Activated naive CD8-positive, alpha-beta T cell treated with anti-CD3 and anti-CD28 coated beads, Interleukin-2, amount 50 U/mL, for 24 hours (primary cell): Measurements from ENCODE around the gene VEGFD.
"Not testable (repeated sequence)": the region's sequence is repeated elsewhere in the genome, so short reads cannot be mapped to it uniquely, and the experiment has no call there.

Experiments used
- ATAC-seq: fragments of 150-1000 bp; cut with Tn5 transposase; one replicate; pipeline ENCODE4 v1.10.0; 2021
- DNase-seq: peaks from one replicate; pipeline ENCODE4 v3.0.0; 2021
- H3K27ac Mint-ChIP-seq: one replicate; pipeline ENCODE4 v1.8.0; 2021; ENCODE audit warnings: mild to moderate bottlenecking, mixed read lengths
- H3K27me3 Mint-ChIP-seq: one replicate; pipeline ENCODE4 v1.8.0; 2021; ENCODE audit warnings: mixed read lengths
- H3K36me3 Mint-ChIP-seq: one replicate; pipeline ENCODE4 v1.8.0; 2021; ENCODE audit warnings: low read depth, mixed read lengths
- H3K4me1 Mint-ChIP-seq: one replicate; pipeline ENCODE4 v1.8.0; 2021; ENCODE audit warnings: mixed read lengths
- H3K4me3 Mint-ChIP-seq: one replicate; pipeline ENCODE4 v1.8.0; 2021; ENCODE audit warnings: mild to moderate bottlenecking, moderate library complexity, mixed read lengths
- H3K9me3 Mint-ChIP-seq: one replicate; pipeline ENCODE4 v1.8.0; 2021; ENCODE audit warnings: mixed read lengths

VEGFD gene

GRCh38 chrX:15336023-15336413 is 48.2 kb downstream of the VEGFD start:
- H3K27ac Mint-ChIP-seq, result peak overlapping the region; percentile 82
- ATAC-seq, result peak; percentile 6
- H3K4me3 Mint-ChIP-seq, result peak overlapping the region; percentile 88
- H3K9me3 Mint-ChIP-seq, result no peaks in the 10 kb centered on the region
- DNase-seq, result peak; percentile 28
- H3K4me1 Mint-ChIP-seq, result peaks cover 14% of the 10 kb centered on the region
- peaks cover 2% of the 10 kb centered on the region for H3K27me3 Mint-ChIP-seq
- H3K36me3 Mint-ChIP-seq, result peaks cover 3% of the 10 kb centered on the region

GRCh38 chrX:15335135-15336022 is 48.8 kb downstream of the VEGFD start, which contains the start of gene PIGA:
PIGA (minus strand) TSS chrX:15335523; CDS start chrX:15331930, 3,593 bp downstream.
- H3K36me3 Mint-ChIP-seq, result peaks cover 3% of the 10 kb centered on the region
- H3K27ac Mint-ChIP-seq, result peak within 1 kb of the TSS; percentile 83
- peaks cover 14% of the 10 kb centered on the region for H3K4me1 Mint-ChIP-seq
- ATAC-seq (peak; percentile 99), DNase-seq (peak; percentile 84)
- H3K27me3 Mint-ChIP-seq, result peaks cover 2% of the 10 kb centered on the region
- peak within 1 kb of the TSS; percentile 88 for H3K4me3 Mint-ChIP-seq
- no peaks in the 10 kb centered on the region for H3K9me3 Mint-ChIP-seq

GRCh38 chrX:15334561-15334960 is 49.7 kb downstream of the VEGFD start:
- Mint-ChIP-seq H3K4me3 (peak overlapping the region; percentile 88), H3K4me1 (peaks cover 14% of the 10 kb centered on the region), H3K27me3 (peaks cover 2% of the 10 kb centered on the region), H3K36me3 (peaks cover 3% of the 10 kb centered on the region), H3K27ac (peak overlapping the region; percentile 83), H3K9me3 (no peaks in the 10 kb centered on the region)
- DNase-seq (no peak), ATAC-seq (no peak)

GRCh38 chrX:15328821-15329220 is 55.4 kb downstream of the VEGFD start:
- Mint-ChIP-seq H3K27me3 (no peaks in the 10 kb centered on the region), H3K36me3 (peaks cover 17% of the 10 kb centered on the region)

GRCh38 chrX:15328131-15328530 is 56.1 kb downstream of the VEGFD start:
- ATAC-seq, result no peak
- Mint-ChIP-seq H3K27me3 (no peaks in the 10 kb centered on the region), H3K4me1 (peaks cover 3% of the 10 kb centered on the region), H3K4me3 (no peak overlapping the region), H3K36me3 (peaks cover 17% of the 10 kb centered on the region), H3K27ac (no peak overlapping the region), H3K9me3 (no peaks in the 10 kb centered on the region)
- DNase-seq, result no peak

More at GRCh38 chrX:15328821-15329220, 55.4 kb downstream of the VEGFD start:
- Mint-ChIP-seq H3K27ac (no peak overlapping the region), H3K4me3 (no peak overlapping the region), H3K9me3 (no peaks in the 10 kb centered on the region), H3K4me1 (peaks cover 4% of the 10 kb centered on the region)
- ATAC-seq (no peak), DNase-seq (no peak)

- H3K36me3 Mint-ChIP-seq, result peaks cover 16% of the 10 kb centered on the region
- DNase-seq, result no peak
- no peak overlapping the region for H3K27ac Mint-ChIP-seq
- no peak for ATAC-seq
- H3K4me3 Mint-ChIP-seq, result no peak overlapping the region
- no peaks in the 10 kb centered on the region for H3K4me1 Mint-ChIP-seq
- no peaks in the 10 kb centered on the region for H3K27me3 Mint-ChIP-seq
- no peaks in the 10 kb centered on the region for H3K9me3 Mint-ChIP-seq
Measured at GRCh38 chrX:15322472-15322871, 61.7 kb downstream of the VEGFD start.

GRCh38 chrX:15322072-15322471 is 62.1 kb downstream of the VEGFD start:
- Mint-ChIP-seq H3K27me3 (no peaks in the 10 kb centered on the region), H3K36me3 (peaks cover 15% of the 10 kb centered on the region), H3K4me1 (no peaks in the 10 kb centered on the region), H3K9me3 (no peaks in the 10 kb centered on the region), H3K4me3 (no peak overlapping the region), H3K27ac (no peak overlapping the region)
- ATAC-seq (no peak), DNase-seq (no peak)

- H3K27ac Mint-ChIP-seq, result no peak overlapping the region
- no peaks in the 10 kb centered on the region for H3K9me3 Mint-ChIP-seq
- no peaks in the 10 kb centered on the region for H3K4me1 Mint-ChIP-seq
- no peak overlapping the region for H3K4me3 Mint-ChIP-seq
- H3K27me3 Mint-ChIP-seq, result no peaks in the 10 kb centered on the region
- DNase-seq (no peak), ATAC-seq (no peak)
- peaks cover 15% of the 10 kb centered on the region for H3K36me3 Mint-ChIP-seq
Measured at GRCh38 chrX:15321447-15321846, 62.8 kb downstream of the VEGFD start.

GRCh38 chrX:15320297-15320696 is 63.9 kb downstream of the VEGFD start:
- no peak overlapping the region for H3K4me3 Mint-ChIP-seq
- H3K27ac Mint-ChIP-seq, result no peak overlapping the region
- no peaks in the 10 kb centered on the region for H3K27me3 Mint-ChIP-seq
- no peak for DNase-seq
- H3K36me3 Mint-ChIP-seq, result peaks cover 15% of the 10 kb centered on the region
- H3K4me1 Mint-ChIP-seq, result no peaks in the 10 kb centered on the region
- H3K9me3 Mint-ChIP-seq, result no peaks in the 10 kb centered on the region
- ATAC-seq, result no peak

- Mint-ChIP-seq H3K4me1 (no peaks in the 10 kb centered on the region), H3K27ac (no peak overlapping the region), H3K36me3 (peaks cover 12% of the 10 kb centered on the region), H3K27me3 (no peaks in the 10 kb centered on the region), H3K4me3 (no peak overlapping the region), H3K9me3 (no peaks in the 10 kb centered on the region)
- ATAC-seq (no peak), DNase-seq (no peak)
Measured at GRCh38 chrX:15319075-15319474, 65.1 kb downstream of the VEGFD start.

GRCh38 chrX:15315509-15315908 is 68.7 kb downstream of the VEGFD start, which contains the start of gene ASB11:
ASB11 (minus strand) TSS chrX:15315640; CDS start chrX:15315605, 35 bp downstream.
- DNase-seq (no peak), ATAC-seq (no peak)
- H3K36me3 Mint-ChIP-seq, result peaks cover 6% of the 10 kb centered on the region
- H3K27me3 Mint-ChIP-seq, result no peaks in the 10 kb centered on the region
- H3K9me3 Mint-ChIP-seq, result no peaks in the 10 kb centered on the region
- no peak within 1 kb of the TSS for H3K4me3 Mint-ChIP-seq
- no peak within 1 kb of the TSS for H3K27ac Mint-ChIP-seq
- H3K4me1 Mint-ChIP-seq, result no peaks in the 10 kb centered on the region

GRCh38 chrX:15314472-15314871 is 69.7 kb downstream of the VEGFD start:
- Mint-ChIP-seq H3K27ac (no peak overlapping the region), H3K36me3 (peaks cover 2% of the 10 kb centered on the region), H3K27me3 (no peaks in the 10 kb centered on the region), H3K4me3 (no peak overlapping the region), H3K4me1 (no peaks in the 10 kb centered on the region), H3K9me3 (no peaks in the 10 kb centered on the region)
- no peak for DNase-seq
- ATAC-seq, result no peak

- no peak for ATAC-seq
- no peak for DNase-seq
- H3K4me3 Mint-ChIP-seq, result no peak overlapping the region
- no peaks in the 10 kb centered on the region for H3K36me3 Mint-ChIP-seq
- no peak overlapping the region for H3K27ac Mint-ChIP-seq
- no peaks in the 10 kb centered on the region for H3K27me3 Mint-ChIP-seq
- no peaks in the 10 kb centered on the region for H3K9me3 Mint-ChIP-seq
- no peaks in the 10 kb centered on the region for H3K4me1 Mint-ChIP-seq
Measured at GRCh38 chrX:15311119-15311518, 73.1 kb downstream of the VEGFD start.

- no peaks in the 10 kb centered on the region for H3K27me3 Mint-ChIP-seq
- H3K9me3 Mint-ChIP-seq, result no peaks in the 10 kb centered on the region
Measured at GRCh38 chrX:15310117-15310516, 74.1 kb downstream of the VEGFD start.

GRCh38 chrX:15305899-15306298 is 78.3 kb downstream of the VEGFD start:
- H3K4me3 Mint-ChIP-seq, ATAC-seq: not testable (repeated sequence)

More at GRCh38 chrX:15310117-15310516, 74.1 kb downstream of the VEGFD start:
- Mint-ChIP-seq H3K4me3 (no peak overlapping the region), H3K27ac (no peak overlapping the region), H3K36me3 (no peaks in the 10 kb centered on the region), H3K4me1 (no peaks in the 10 kb centered on the region)
- no peak for ATAC-seq
- DNase-seq, result no peak

More at GRCh38 chrX:15305899-15306298, 78.3 kb downstream of the VEGFD start:
- H3K9me3 Mint-ChIP-seq, H3K4me1 Mint-ChIP-seq, DNase-seq, H3K27me3 Mint-ChIP-seq, H3K27ac Mint-ChIP-seq, H3K36me3 Mint-ChIP-seq: not testable (repeated sequence)
